Ovary (tissue), 9 donors: ENCODE data around the gene GSTM4. TPM values are rescaled to one million over a fixed set of nuclear protein-coding genes. Genes with fewer than 3 reads are reported as not detected.

Experiments used
- DNase-seq, 5 donors: peaks; one replicate each; pipeline ENCODE4 v3.0.0-alpha.2; 2019 to 2020
- H3K27ac ChIP-seq, 2 donors: fragments of 200-600 bp; one replicate each; pipeline versions ENCODE4 v1.5.1 to v1.8.0; 2019 to 2022
- H3K27me3 ChIP-seq: fragments of 200-600 bp; one replicate; pipeline ENCODE4 v1.8.0; 2022
- H3K36me3 ChIP-seq: fragments of 200-600 bp; sonication (generic); one replicate; pipeline ENCODE4 v1.5.1; 2019
- H3K4me1 ChIP-seq: one replicate; pipeline ENCODE4 v1.8.1; 2013; ENCODE audit warnings: mild to moderate bottlenecking, moderate library complexity; ENCODE audit not compliant: insufficient read depth
- H3K4me3 ChIP-seq: fragments of 200-600 bp; sonication (generic); one replicate; pipeline ENCODE4 v1.5.1; 2017
- H3K9me3 ChIP-seq, 2 donors: fragments of 200-600 bp in 1 of 2; sonication (generic) in 1 of 2; one replicate each; pipeline versions ENCODE4 v1.5.1 to v1.8.1; 2013 to 2019; ENCODE audit warnings: mild to moderate bottlenecking in 1 of 2, moderate library complexity in 1 of 2
- EP300 ChIP-seq: sonication (generic); formaldehyde crosslinking; IDR thresholded peaks from one replicate; pipeline ENCODE4 v1.6.1; 2017; ENCODE audit warnings: antibody characterized with exemption
- POLR2A ChIP-seq: fragments of 450-650 bp; IDR thresholded peaks from one replicate; pipeline ENCODE4 v1.6.1; 2017; ENCODE audit warnings: antibody characterized with exemption, mild to moderate bottlenecking, moderate library complexity
- WGBS, 3 donors: extraction: QIAGEN DNeasy Blood & Tissue Kit in 1 of 3; methylation state at CpG; one replicate each; pipeline versions ENCODE4 v1.1.5 to v1.1.7; 2013 to 2017; 5-methylcytosine and 5-hydroxymethylcytosine counted together
- intact Hi-C, 4 donors: fragments of 100-400 bp; cut with DNase I; formaldehyde crosslinking; loops; one replicate each; pipeline versions ENCODE4 v1.11.0 to v1.15.1; 2022 to 2023
- polyA plus RNA-seq, 2 donors: library from polyadenylated mRNA; stranded (reverse); fragments of 200-250 nt in 1 of 2; fragments of 350-450 nt in 1 of 2; fragmentation: Illumina TruSeq in 1 of 2; extraction: RNeasy Lipid Tissue Mini Kit (QIAGEN cat#74804) in 1 of 2; gene quantifications; one replicate each; pipeline ENCODE4 v1.2.3, GENCODE V29; 2013 to 2014
- total RNA-seq, 7 donors: library from RNA; depleted of rRNA in 2 of 7; stranded (reverse); fragments of >200 nt in 2 of 7; fragmentation: NEBNext Ultra II Directional in 3 of 7; extraction: Animal tissue kit (Norgen Biotek cat#: 25700) in 3 of 7; gene quantifications; one replicate each; pipeline versions ENCODE4 v1.1.0 to v1.2.4, GENCODE V29; 2016 to 2023
- TF ChIP-seq, protein P1 (sequence below), 3 donors: fragments of 450-650 bp in 2 of 3; fragments of 200-600 bp in 1 of 3; IDR thresholded peaks; one replicate each; pipeline versions ENCODE4 v1.5.1 to v1.8.0; 2016 to 2022; ENCODE audit warnings: antibody characterized with exemption in 3 of 3, mild to moderate bottlenecking in 1 of 3
- donor health status: DM: no; HTN: no; CAD: no; lungs with moderate emphysema.
- donor health status: DM: no; HTN: no; CAD: no.
- donor health status: Bipolar disorder and iron deficiency.
- donor health status: DM: yes; HTN: yes; CAD: no.
- donor health status: DM: no; HTN: no; CAD: no.
- donor health status: DM: yes; HTN: yes; CAD: no.

GSTM4 gene
- total and polyA plus RNA-seq, 9 donors = 23.0 to 116 (median 47.2) TPM

DNA sequence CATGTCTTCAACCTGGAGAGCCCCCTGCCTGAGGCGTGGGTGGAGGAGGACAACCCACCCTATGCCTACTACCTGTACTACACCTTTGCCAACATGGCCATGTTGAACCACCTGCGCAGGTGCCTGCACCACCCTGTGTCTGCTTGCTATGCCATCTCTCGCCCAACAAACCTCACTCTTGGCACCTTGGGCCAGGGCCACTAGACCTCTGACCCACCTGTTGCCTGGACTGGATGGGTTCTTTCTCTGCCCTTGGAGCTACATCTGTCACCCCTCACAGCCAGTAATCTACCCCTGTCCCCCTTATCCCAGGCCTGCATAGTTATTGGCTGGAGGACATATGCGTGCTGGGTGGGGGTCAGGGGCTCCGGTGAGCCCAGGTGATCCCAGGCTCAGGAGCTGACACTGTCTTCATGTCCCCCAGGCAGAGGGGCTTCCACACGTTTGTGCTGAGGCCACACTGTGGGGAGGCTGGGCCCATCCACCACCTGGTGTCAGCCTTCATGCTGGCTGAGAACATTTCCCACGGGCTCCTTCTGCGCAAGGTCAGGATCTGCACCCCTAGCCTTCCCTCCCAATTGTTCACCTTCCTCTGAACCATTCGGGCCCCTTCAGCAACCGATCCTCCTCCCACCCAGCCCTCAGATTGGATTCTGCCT lies 26.4 kb upstream of the GSTM4 start:
- 84 to 86% (median 85%) methylated on average over 10 of the region's 10 CpGs for WGBS, 3 donors
- intact Hi-C loops = loop anchor here in 3 of 4 donors (5.0 to 10.0 kb wide), 3 partner anchors 82 to 355 kb away; partner anchors contain the start of genes GNAI3 (in 3 of the 3) and AHCYL1 (in 2 of the 3)

DNA sequence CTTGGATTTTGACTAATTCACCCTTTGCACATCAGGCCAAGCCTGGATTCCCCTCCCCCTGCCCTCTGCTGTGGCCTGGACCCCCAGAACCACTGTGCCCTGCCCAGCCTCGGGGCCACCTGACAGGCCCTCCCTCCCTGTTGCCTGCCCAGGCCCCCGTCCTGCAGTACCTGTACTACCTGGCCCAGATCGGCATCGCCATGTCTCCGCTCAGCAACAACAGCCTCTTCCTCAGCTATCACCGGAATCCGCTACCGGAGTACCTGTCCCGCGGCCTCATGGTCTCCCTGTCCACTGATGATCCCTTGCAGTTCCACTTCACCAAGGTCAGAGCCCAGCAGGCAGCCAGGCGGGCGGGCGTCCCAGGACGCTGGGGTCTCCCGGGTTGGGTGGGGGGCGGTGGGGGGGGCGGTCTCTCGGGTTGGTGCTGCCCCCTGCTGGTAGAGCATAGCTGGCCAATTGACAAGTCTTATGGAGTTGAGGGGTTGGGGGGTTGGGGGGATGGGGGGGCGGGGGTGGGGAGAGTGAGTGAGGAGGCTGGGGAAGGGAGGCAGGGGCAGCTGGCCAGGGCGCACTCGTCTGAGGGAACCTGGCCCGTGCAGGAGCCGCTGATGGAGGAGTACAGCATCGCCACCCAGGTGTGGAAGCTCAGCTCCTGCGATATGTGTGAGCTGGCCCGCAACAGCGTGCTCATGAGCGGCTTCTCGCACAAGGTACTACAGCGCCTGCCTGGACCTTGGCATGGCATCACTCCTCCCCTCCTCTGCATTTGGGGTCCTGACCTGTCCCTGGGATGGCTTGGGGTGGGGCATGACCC lies 25.6 kb upstream of the GSTM4 start:
- intact Hi-C loops = loop anchor here in 2 of 4 donors (10.0 kb wide), 2 partner anchors 85 to 355 kb away; partner anchors contain the start of genes AHCYL1 (in 2 of the 2) and GNAI3 (in 1 of the 2)
- peak in 3 of 5 donors; percentile 33 to 45 (median 39) for DNase-seq
- H3K9me3 ChIP-seq = no peaks in the 10 kb centered on the region
- H3K4me3 ChIP-seq = no peak overlapping the region
- TF ChIP-seq POLR2A (no peak), EP300 (no peak)
- TF ChIP-seq, protein P1, sequence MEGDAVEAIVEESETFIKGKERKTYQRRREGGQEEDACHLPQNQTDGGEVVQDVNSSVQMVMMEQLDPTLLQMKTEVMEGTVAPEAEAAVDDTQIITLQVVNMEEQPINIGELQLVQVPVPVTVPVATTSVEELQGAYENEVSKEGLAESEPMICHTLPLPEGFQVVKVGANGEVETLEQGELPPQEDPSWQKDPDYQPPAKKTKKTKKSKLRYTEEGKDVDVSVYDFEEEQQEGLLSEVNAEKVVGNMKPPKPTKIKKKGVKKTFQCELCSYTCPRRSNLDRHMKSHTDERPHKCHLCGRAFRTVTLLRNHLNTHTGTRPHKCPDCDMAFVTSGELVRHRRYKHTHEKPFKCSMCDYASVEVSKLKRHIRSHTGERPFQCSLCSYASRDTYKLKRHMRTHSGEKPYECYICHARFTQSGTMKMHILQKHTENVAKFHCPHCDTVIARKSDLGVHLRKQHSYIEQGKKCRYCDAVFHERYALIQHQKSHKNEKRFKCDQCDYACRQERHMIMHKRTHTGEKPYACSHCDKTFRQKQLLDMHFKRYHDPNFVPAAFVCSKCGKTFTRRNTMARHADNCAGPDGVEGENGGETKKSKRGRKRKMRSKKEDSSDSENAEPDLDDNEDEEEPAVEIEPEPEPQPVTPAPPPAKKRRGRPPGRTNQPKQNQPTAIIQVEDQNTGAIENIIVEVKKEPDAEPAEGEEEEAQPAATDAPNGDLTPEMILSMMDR (IDR thresholded peaks at IDR 0.05) = no peak
- no peak overlapping the region for H3K27ac ChIP-seq
- no peaks in the 10 kb centered on the region for H3K27me3 ChIP-seq
- 79 to 94% (median 81%) methylated on average over 22 to 30 of the region's 30 CpGs for WGBS, 3 donors
- H3K36me3 ChIP-seq = no peaks in the 10 kb centered on the region
- H3K4me1 ChIP-seq = peaks cover 2% of the 10 kb centered on the region

More for the DNA sequence above, 26.4 kb upstream of the GSTM4 start:
- no peak overlapping the region for H3K4me3 ChIP-seq
- no peak overlapping the region for H3K27ac ChIP-seq
- no peaks in the 10 kb centered on the region for H3K9me3 ChIP-seq
- no peaks in the 10 kb centered on the region for H3K36me3 ChIP-seq
- H3K4me1 ChIP-seq = peaks cover 2% of the 10 kb centered on the region
- DNase-seq = no peak
- TF ChIP-seq EP300 = no peak
- TF ChIP-seq, protein P1 (IDR thresholded peaks at IDR 0.05) = no peak
- no peak for TF ChIP-seq POLR2A
- no peaks in the 10 kb centered on the region for H3K27me3 ChIP-seq

DNA sequence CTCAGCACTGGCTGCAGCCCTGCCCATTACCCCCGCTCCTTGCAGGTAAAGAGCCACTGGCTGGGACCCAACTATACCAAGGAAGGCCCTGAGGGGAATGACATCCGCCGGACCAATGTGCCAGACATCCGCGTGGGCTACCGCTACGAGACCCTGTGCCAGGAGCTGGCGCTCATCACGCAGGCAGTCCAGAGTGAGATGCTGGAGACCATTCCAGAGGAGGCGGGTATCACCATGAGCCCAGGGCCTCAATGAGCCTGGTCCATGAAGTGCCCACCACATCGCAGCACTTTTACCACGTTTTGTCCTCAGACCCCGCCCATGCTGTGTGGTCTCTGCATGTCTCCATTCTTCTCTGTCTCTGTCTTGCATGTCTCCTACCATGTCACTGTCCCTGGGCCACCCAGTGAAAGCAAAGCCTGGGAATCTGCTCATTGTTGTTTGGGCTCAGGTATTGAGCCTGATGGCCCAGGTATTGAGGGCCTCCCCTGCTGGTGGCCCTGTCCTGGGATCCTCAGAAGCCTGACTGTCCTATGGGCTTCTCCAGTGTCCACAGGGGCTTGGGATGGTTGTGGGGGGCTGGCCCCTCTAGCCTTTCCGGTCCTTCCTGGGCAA lies 24.9 kb upstream of the GSTM4 start:
- intact Hi-C loops = loop anchor here in 2 of 4 donors (10.0 kb wide), 2 partner anchors 86 to 354 kb away; partner anchors contain the start of genes AHCYL1 (in 2 of the 2) and GNAI3 (in 1 of the 2)
- H3K4me1 ChIP-seq = peaks cover 2% of the 10 kb centered on the region
- no peak overlapping the region for H3K4me3 ChIP-seq
- H3K9me3 ChIP-seq = no peaks in the 10 kb centered on the region
- TF ChIP-seq, protein P1 (IDR thresholded peaks at IDR 0.05) = no peak
- TF ChIP-seq POLR2A (no peak), EP300 (no peak)
- DNase-seq = peak in 2 of 5 donors; percentile 21 to 38
- no peaks in the 10 kb centered on the region for H3K27me3 ChIP-seq
- WGBS, 3 donors = 94 to 95% (median 94%) methylated on average over 14 of the region's 14 CpGs
- H3K27ac ChIP-seq = no peak overlapping the region
- H3K36me3 ChIP-seq = no peaks in the 10 kb centered on the region
